Prostate gland (tissue), 2 donors: Measurements from ENCODE around the gene FMN1.

Source experiments
- CTCF ChIP-seq, 4 experiments: fragments of 200-600 bp in 2 of 4; fragments of 450-650 bp in 2 of 4; sonication (generic) in 2 of 4; IDR thresholded peaks; 1 replicate in 3 of 4; 2 replicates in 1 of 4; pipeline ENCODE4 v1.5.1; 2016 to 2019; ENCODE audit warnings: antibody characterized with exemption in 4 of 4, mild to moderate bottlenecking in 2 of 4, moderate library complexity in 2 of 4
- POLR2AphosphoS5 ChIP-seq: sonication (generic); formaldehyde crosslinking; IDR thresholded peaks from one replicate; pipeline ENCODE4 v1.6.1; 2017; ENCODE audit warnings: antibody characterized with exemption

- TF ChIP-seq POLR2AphosphoS5 = no peak
- TF ChIP-seq CTCF (IDR thresholded peaks at IDR 0.05) = no peak
Observed at GRCh38 chr15:32834156-32834555, 360.4 kb downstream of the FMN1 start.
